Tibial nerve (tissue), 4 donors: ENCODE results near the gene SKAP2. TPM values are rescaled to one million over a fixed set of nuclear protein-coding genes. Genes with fewer than 3 reads are reported as not detected.

Experiments
- DNase-seq, 2 donors: peaks; one replicate each; pipeline ENCODE4 v3.0.0-alpha.2; 2019; ENCODE audit warnings: low spot score in 2 of 2
- H3K27ac ChIP-seq, 4 donors: fragments of 200-600 bp; sonication (generic) in 3 of 4; one replicate each; pipeline ENCODE4 v1.5.1; 2017 to 2019; ENCODE audit warnings: mild to moderate bottlenecking in 1 of 4
- H3K27me3 ChIP-seq, 2 donors: fragments of 200-600 bp; sonication (generic) in 1 of 2; one replicate each; pipeline versions ENCODE4 v1.5.1 to v1.6.0; 2017 to 2019
- H3K36me3 ChIP-seq, 3 donors: fragments of 200-600 bp; sonication (generic); one replicate each; pipeline ENCODE4 v1.5.1; 2018 to 2019
- H3K4me1 ChIP-seq, 4 donors: fragments of 200-600 bp; sonication (generic) in 3 of 4; one replicate each; pipeline ENCODE4 v1.5.1; 2017 to 2019
- H3K4me3 ChIP-seq, 4 donors: fragments of 200-600 bp; sonication (generic) in 3 of 4; one replicate each; pipeline ENCODE4 v1.5.1; 2017 to 2019; ENCODE audit warnings: mild to moderate bottlenecking in 1 of 4, moderate library complexity in 1 of 4
- H3K9me3 ChIP-seq, 4 donors: fragments of 200-600 bp; sonication (generic) in 3 of 4; one replicate each; pipeline ENCODE4 v1.5.1; 2017 to 2019
- EP300 ChIP-seq, 2 donors: sonication (generic); formaldehyde crosslinking; IDR thresholded peaks; one replicate each; pipeline ENCODE4 v1.6.1; 2017; ENCODE audit warnings: antibody characterized with exemption in 2 of 2, mild to moderate bottlenecking in 1 of 2
- POLR2A ChIP-seq, 2 donors: fragments of 450-650 bp; IDR thresholded peaks; one replicate each; pipeline ENCODE4 v1.6.1; 2017; ENCODE audit warnings: antibody characterized with exemption in 2 of 2, mild to moderate bottlenecking in 2 of 2, moderate library complexity in 2 of 2
- WGBS, 2 donors: methylation state at CpG; one replicate each; pipeline ENCODE4 v1.1.5; 2018; 5-methylcytosine and 5-hydroxymethylcytosine counted together
- total RNA-seq, 4 donors: library from RNA; depleted of rRNA; stranded (reverse); fragments of >200 nt; gene quantifications; one replicate each; pipeline ENCODE4 v1.1.0, GENCODE V29; 2016
- TF ChIP-seq, protein P1 (sequence below), 5 experiments: fragments of 200-600 bp in 3 of 5; fragments of 450-650 bp in 2 of 5; sonication (generic) in 3 of 5; IDR thresholded peaks; one replicate each; pipeline ENCODE4 v1.5.1; 2016 to 2019; ENCODE audit warnings: antibody characterized with exemption in 5 of 5, mild to moderate bottlenecking in 3 of 5, moderate library complexity in 2 of 5

The SKAP2 gene
- total RNA-seq, 4 donors from 2014 or later, result 14.1 to 33.7 (median 27.6) TPM

DNA sequence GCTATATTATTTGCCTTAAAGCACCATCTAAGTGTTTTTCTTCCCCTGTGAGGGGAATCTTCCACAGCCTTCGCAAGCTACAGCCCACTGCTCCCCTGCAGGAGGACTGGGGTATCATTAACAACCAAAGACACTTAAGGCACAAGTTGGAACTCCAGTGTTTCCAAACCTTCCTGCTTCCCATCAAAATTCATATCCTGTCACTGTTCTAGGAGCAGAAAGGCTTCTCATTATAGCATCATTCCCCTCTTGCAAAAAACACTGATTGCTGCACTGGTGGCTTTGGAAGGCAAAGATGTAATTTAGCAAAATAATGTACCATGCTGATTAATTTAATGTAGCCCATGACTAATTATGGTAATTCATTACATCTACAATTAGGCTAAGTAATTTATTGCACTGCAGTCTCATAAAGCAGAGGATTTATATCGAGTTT is 207.2 kb downstream of the SKAP2 start:
- no peak for DNase-seq
- Histone ChIP-seq H3K4me3 (no peak overlapping the region), H3K9me3 (no peaks in the 10 kb centered on the region), H3K27me3 (peaks cover 0 to 24% of the 10 kb centered on the region in 2 donors), H3K27ac (no peak overlapping the region), H3K36me3 (no peaks in the 10 kb centered on the region), H3K4me1 (peaks cover 0 to 6% (median 3%) of the 10 kb centered on the region in 4 donors)
- TF ChIP-seq POLR2A (IDR thresholded peaks at IDR 0.05) (no peak), EP300 (IDR thresholded peaks at IDR 0.05) (no peak)
- TF ChIP-seq, protein P1, sequence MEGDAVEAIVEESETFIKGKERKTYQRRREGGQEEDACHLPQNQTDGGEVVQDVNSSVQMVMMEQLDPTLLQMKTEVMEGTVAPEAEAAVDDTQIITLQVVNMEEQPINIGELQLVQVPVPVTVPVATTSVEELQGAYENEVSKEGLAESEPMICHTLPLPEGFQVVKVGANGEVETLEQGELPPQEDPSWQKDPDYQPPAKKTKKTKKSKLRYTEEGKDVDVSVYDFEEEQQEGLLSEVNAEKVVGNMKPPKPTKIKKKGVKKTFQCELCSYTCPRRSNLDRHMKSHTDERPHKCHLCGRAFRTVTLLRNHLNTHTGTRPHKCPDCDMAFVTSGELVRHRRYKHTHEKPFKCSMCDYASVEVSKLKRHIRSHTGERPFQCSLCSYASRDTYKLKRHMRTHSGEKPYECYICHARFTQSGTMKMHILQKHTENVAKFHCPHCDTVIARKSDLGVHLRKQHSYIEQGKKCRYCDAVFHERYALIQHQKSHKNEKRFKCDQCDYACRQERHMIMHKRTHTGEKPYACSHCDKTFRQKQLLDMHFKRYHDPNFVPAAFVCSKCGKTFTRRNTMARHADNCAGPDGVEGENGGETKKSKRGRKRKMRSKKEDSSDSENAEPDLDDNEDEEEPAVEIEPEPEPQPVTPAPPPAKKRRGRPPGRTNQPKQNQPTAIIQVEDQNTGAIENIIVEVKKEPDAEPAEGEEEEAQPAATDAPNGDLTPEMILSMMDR (IDR thresholded peaks at IDR 0.05), result no peak
- WGBS, 2 donors, result 70 to 77% methylated on average over 2 of the region's 2 CpGs

- H3K4me3 ChIP-seq, result no peak overlapping the region
- WGBS, 2 donors, result 70 to 75% methylated on average over 4 of the region's 4 CpGs
- no peak overlapping the region for H3K27ac ChIP-seq
- H3K36me3 ChIP-seq, result no peaks in the 10 kb centered on the region
- DNase-seq, result no peak
- peaks cover 0 to 6% (median 3%) of the 10 kb centered on the region in 4 donors for H3K4me1 ChIP-seq
- TF ChIP-seq POLR2A (IDR thresholded peaks at IDR 0.05), result no peak
- TF ChIP-seq, protein P1 (IDR thresholded peaks at IDR 0.05), result no peak
- no peaks in the 10 kb centered on the region for H3K9me3 ChIP-seq
- H3K27me3 ChIP-seq, result peaks cover 0 to 24% of the 10 kb centered on the region in 2 donors
These were observed 207.7 kb downstream of the SKAP2 start for GRCh38 chr7:26656735-26657134.

DNA sequence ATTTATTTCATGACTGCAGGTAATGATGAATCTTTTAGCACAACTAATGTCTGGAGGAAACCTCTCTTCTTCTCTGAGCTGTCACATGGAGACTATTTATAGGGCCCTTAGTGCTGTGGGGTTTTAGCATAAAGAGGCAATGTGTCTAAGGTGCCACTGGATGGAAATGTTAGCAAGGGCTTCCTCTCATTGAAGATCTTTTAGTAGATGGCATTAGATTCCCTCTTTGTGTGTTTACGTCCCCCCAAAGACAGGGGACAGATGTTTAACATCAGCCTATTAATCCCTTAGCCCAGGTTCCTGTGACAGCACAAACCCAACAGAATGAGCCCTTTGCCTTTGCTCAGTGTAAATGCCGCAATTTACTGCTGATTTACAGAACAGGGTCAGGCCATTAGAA is 208.6 kb downstream of the SKAP2 start:
- no peak overlapping the region for H3K4me3 ChIP-seq

GRCh38 chr7:26653430-26654399 is 210.7 kb downstream of the SKAP2 start:
- no peak overlapping the region for H3K27ac ChIP-seq
- H3K9me3 ChIP-seq, result no peaks in the 10 kb centered on the region
- H3K27me3 ChIP-seq, result peaks cover 0 to 17% of the 10 kb centered on the region in 2 donors
- TF ChIP-seq, protein P1 (IDR thresholded peaks at IDR 0.05), result no peak
- TF ChIP-seq EP300 (IDR thresholded peaks at IDR 0.05) (no peak), POLR2A (IDR thresholded peaks at IDR 0.05) (no peak)
- no peak overlapping the region for H3K4me3 ChIP-seq
- H3K36me3 ChIP-seq, result no peaks in the 10 kb centered on the region
- H3K4me1 ChIP-seq, result peaks cover 0 to 6% (median 3%) of the 10 kb centered on the region in 4 donors
- WGBS, 2 donors, result 39 to 45% methylated on average over 8 of the region's 8 CpGs
- no peak for DNase-seq

More for the DNA sequence above, 208.6 kb downstream of the SKAP2 start:
- Histone ChIP-seq H3K9me3 (no peaks in the 10 kb centered on the region), H3K4me1 (peaks cover 0 to 6% (median 3%) of the 10 kb centered on the region in 4 donors), H3K36me3 (no peaks in the 10 kb centered on the region), H3K27me3 (peaks cover 0 to 20% of the 10 kb centered on the region in 2 donors), H3K27ac (no peak overlapping the region)
- no peak for TF ChIP-seq POLR2A (IDR thresholded peaks at IDR 0.05)
- TF ChIP-seq, protein P1 (IDR thresholded peaks at IDR 0.05), result no peak
- TF ChIP-seq EP300 (IDR thresholded peaks at IDR 0.05), result no peak
- DNase-seq, result no peak
- WGBS, 2 donors, result 90 to 92% methylated on average over 2 of the region's 2 CpGs
